ENCODE data around the gene QKI.
"Not testable (repeated sequence)": the region's sequence is repeated elsewhere in the genome, so short reads cannot be mapped to it uniquely, and the experiment has no call there.

Gene QKI

GRCh38 chr6:163438940-163439335, 24.4 kb downstream of the QKI start:
- no peak for TF ChIP-seq JUND (IDR thresholded peaks at IDR 0.05; ENCODE audit: low read depth)
- no peak for DNase-seq (ENCODE audit: low read depth in 1 of 2, low spot score in 1 of 2)
- in situ Hi-C loops (cut with HindIII; ENCODE audit: low pct_unique_long_range_greater_than_20kb, low sequenced_read_pairs): no loop called here

DNA sequence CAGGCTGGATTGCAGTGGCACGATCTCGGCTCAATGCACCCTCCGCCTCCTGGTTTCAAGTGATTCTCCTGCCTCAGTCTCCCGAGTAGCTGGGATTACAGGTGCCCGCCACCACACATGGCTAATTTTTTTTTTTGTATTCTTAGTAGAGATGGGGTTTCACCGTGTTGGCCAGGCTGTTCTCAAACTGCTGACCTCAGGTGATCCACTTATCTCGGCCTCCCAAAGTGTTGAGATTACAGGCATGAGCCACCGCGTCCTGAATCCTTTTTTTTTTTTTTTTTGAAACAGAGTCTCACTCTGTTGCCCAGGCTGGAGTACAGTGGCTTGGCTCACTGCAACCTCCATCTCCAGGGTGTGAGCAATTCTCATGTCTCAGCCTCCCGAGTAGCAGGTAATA, 24.9 kb downstream of the QKI start:
- DNase-seq (ENCODE audit: low read depth in 1 of 2, low spot score in 1 of 2); in situ Hi-C loops (cut with HindIII; ENCODE audit: low pct_unique_long_range_greater_than_20kb, low sequenced_read_pairs): not testable (repeated sequence)

GRCh38 chr6:163439997-163440396, 25.5 kb downstream of the QKI start:
- no peak for TF ChIP-seq JUND (IDR thresholded peaks at IDR 0.05; ENCODE audit: low read depth)
- no peak for DNase-seq (ENCODE audit: low read depth in 1 of 2, low spot score in 1 of 2)
- in situ Hi-C loops (cut with HindIII; ENCODE audit: low pct_unique_long_range_greater_than_20kb, low sequenced_read_pairs): no loop called here

DNA sequence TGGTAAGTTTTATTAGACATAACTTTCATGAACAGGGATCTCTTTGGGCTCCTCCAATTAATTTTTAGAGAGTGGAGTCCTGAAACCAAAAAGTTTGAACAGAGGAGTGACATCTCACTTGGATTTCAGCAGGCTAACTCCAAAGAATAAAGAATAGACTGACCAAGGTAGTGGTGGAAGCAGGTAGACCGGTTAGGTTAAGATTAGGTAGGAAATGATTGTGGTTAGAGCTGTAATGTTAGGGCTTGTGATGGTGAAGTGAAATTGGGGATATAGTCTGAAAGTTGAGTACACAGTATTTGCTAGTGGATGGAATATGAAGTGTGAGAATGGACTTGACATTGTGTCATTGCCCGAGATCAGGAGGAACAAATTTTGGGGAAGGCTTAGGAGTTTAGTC, 27.8 kb downstream of the QKI start:
- no peak for DNase-seq (ENCODE audit: low read depth in 1 of 2, low spot score in 1 of 2)
- in situ Hi-C loops (cut with HindIII; ENCODE audit: low pct_unique_long_range_greater_than_20kb, low sequenced_read_pairs): no loop called here
- TF ChIP-seq JUND (IDR thresholded peaks at IDR 0.05; ENCODE audit: low read depth): no peak

DNA sequence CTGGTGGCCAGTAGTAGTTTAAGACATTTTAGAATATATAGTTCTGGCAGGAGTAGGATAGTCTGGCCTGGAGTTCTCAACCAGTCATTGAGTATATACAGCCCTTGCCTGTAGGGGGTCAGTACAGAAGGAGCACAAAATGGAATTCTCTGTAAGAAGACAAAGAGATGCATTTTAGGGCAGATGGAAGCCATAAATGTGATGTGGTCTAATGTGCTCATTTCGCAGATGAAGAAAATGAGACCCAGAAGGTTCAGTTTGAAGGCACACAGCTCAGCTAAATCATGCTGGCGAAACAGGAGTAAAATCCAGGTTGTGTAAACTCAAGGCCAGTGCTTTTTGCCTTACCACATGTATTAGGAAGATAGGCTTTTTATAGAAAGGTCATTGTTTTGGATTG, 29.6 kb downstream of the QKI start:
- no peak for TF ChIP-seq JUND (IDR thresholded peaks at IDR 0.05; ENCODE audit: low read depth)
- DNase-seq (ENCODE audit: low read depth in 1 of 2, low spot score in 1 of 2): no peak
- in situ Hi-C loops (cut with HindIII; ENCODE audit: low pct_unique_long_range_greater_than_20kb, low sequenced_read_pairs): no loop called here

DNA sequence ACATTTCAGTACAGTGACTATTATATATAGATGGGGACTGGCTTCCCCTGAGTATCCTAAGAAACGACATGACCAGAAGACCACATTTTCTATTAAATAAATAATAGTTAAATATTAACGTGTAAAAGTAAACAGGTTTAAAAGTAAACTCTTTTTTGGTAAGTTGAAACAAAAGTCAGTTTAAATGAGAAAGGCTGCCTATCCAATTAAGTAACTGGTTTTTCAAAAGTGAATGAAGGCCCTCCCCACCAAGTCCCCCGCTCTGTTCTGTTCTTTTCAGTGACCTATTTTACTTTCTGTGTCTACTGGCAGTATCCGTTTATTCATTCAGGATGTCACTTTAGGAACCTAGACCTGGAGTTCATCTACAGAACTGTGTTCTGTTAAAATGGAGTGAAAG, 32.0 kb downstream of the QKI start:
- in situ Hi-C loops (cut with HindIII; ENCODE audit: low pct_unique_long_range_greater_than_20kb, low sequenced_read_pairs): no loop called here
- no peak for TF ChIP-seq JUND (IDR thresholded peaks at IDR 0.05; ENCODE audit: low read depth)
- DNase-seq (ENCODE audit: low read depth in 1 of 2, low spot score in 1 of 2): no peak

DNA sequence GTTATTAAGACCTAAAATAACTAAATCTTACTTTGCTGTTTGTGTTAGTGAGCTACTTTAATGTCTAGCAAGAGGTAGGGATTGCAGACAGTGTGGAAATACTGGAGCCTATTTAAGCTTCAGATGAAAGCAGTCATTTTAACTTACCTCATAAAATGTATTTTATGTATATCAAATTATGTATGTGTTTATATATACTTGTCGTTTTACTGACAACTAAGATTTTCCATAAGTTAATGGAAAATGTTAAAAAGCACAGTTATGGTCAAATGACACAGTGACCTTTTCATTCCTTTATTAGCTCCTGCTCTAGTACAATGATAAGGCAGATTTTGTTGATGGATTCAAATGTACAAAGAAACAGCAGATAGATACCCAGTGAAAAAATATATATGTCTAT, 34.6 kb downstream of the QKI start:
- no peak for DNase-seq (ENCODE audit: low read depth in 1 of 2, low spot score in 1 of 2)
- in situ Hi-C loops (cut with HindIII; ENCODE audit: low pct_unique_long_range_greater_than_20kb, low sequenced_read_pairs): no loop called here
- no peak for TF ChIP-seq JUND (IDR thresholded peaks at IDR 0.05; ENCODE audit: low read depth)

DNA sequence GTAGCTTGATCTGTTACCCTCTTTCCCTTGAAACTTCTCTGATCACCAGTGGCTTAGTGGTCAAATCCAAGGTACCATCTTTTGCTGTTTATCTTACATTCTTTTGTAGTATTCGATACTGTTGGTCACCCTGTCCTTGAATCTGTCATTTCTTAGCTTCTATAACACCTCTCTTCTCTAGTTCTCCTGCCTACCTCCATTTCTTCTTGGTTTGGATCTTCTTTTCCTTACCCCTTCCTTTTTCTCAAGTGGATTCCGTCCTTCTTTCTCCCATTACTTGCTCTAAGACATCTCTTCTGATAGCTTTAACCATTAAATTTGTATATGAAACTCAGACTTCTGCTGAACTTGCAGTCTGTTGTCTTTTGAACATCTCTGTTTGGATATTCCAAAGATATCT, 39.9 kb downstream of the QKI start:
- no peak for DNase-seq (ENCODE audit: low read depth in 1 of 2, low spot score in 1 of 2)
- TF ChIP-seq JUND (IDR thresholded peaks at IDR 0.05; ENCODE audit: low read depth): no peak
- in situ Hi-C loops (cut with HindIII; ENCODE audit: low pct_unique_long_range_greater_than_20kb, low sequenced_read_pairs): no loop called here

DNA sequence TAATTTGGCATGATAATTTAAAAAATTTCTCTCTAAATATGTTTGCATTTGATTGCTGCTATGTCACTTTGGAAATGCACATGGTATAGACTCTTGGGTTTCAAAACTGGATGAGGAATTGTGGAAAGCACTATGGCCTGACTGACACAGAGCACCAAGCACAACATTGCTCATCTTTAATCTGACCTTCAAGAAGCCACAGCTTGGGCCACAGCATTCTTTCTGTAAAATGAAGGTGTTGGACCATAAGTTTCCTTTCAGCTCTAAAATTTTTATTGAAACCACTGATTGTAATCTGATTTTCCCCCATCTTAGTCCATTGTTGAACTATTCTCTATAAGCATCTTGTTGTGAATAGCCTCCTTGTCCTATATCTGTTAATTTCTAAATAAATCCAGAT, 41.0 kb downstream of the QKI start:
- no peak for TF ChIP-seq JUND (IDR thresholded peaks at IDR 0.05; ENCODE audit: low read depth)
- in situ Hi-C loops (cut with HindIII; ENCODE audit: low pct_unique_long_range_greater_than_20kb, low sequenced_read_pairs): no loop called here
- DNase-seq (ENCODE audit: low read depth in 1 of 2, low spot score in 1 of 2): no peak

- DNase-seq (ENCODE audit: low read depth in 1 of 2, low spot score in 1 of 2): peak in 1 of 2 experiments; percentile 5
- no peak for TF ChIP-seq JUND (IDR thresholded peaks at IDR 0.05; ENCODE audit: low read depth)
- in situ Hi-C loops (cut with HindIII; ENCODE audit: low pct_unique_long_range_greater_than_20kb, low sequenced_read_pairs): no loop called here
These were observed 43.4 kb downstream of the QKI start for GRCh38 chr6:163457637-163458561.

DNA sequence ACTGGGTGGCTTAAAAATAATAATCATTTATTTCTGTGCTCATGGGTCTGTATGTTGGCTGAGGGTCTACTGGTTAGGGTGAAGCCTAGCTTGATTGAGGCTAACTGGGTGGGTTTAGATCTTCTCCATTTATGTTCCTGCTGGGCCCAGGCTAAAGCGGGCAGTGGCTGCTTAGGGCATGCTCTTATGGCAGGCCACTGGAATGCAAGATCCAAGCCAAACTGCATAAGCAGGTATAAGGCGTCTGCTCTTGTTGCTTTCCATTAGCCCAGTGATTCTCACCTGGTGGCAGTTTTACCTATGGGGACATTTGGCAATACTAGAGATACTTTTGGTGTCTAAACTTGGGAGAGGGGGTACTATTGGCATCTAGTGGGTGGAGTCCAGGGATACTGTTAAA, 44.5 kb downstream of the QKI start:
- TF ChIP-seq JUND (IDR thresholded peaks at IDR 0.05; ENCODE audit: low read depth): no peak
- in situ Hi-C loops (cut with HindIII; ENCODE audit: low pct_unique_long_range_greater_than_20kb, low sequenced_read_pairs): no loop called here
- peak in 1 of 2 experiments; percentile 43 for DNase-seq (ENCODE audit: low read depth in 1 of 2, low spot score in 1 of 2)

DNA sequence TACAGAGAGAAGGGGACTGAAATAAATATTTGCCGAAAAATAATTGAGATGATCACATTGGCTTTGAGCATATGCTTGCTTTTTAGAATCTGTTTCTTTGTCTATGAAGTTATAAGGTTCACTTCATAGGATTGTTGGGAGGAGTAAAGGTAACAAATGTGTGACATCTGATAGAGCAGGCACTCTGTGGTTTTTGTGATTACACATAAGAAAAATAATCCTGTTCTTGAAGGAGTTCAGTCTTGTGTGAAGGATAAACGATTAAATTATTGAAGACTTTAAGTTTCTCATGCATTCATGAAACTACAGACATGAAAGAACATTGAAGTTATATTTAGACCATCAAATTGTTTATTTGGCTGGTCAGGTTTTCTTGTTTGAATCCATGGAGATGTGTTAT, 45.0 kb downstream of the QKI start:
- no peak for TF ChIP-seq JUND (IDR thresholded peaks at IDR 0.05; ENCODE audit: low read depth)
- in situ Hi-C loops (cut with HindIII; ENCODE audit: low pct_unique_long_range_greater_than_20kb, low sequenced_read_pairs): no loop called here
- no peak for DNase-seq (ENCODE audit: low read depth in 1 of 2, low spot score in 1 of 2)

DNA sequence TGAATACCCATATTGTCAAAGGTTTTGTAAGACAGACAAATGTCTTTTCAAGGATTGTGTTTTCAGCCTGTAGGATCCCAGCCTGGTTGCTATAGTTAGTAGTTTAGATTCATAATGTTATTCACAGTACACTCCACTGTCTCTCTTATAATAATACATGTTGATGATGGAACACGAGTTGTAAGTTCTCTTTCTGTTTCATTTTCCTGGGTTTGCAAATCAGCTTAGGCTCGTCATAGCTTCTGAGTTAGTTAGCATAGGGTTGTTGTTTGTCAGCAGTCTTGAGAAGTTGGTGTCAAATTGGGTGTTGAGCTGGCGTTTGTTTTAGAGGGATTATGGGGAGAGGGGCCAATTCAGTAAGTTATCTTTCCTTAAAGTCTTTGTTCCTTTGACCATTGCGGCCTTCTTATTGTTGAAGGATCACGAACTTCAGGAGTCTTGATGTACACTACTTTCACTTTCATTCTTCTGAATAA, 45.8 kb downstream of the QKI start:
- peak; percentile 6 to 26 for DNase-seq (ENCODE audit: low read depth in 1 of 2, low spot score in 1 of 2)
- in situ Hi-C loops (cut with HindIII; ENCODE audit: low pct_unique_long_range_greater_than_20kb, low sequenced_read_pairs): no loop called here
- TF ChIP-seq JUND (IDR thresholded peaks at IDR 0.05; ENCODE audit: low read depth): no peak

DNA sequence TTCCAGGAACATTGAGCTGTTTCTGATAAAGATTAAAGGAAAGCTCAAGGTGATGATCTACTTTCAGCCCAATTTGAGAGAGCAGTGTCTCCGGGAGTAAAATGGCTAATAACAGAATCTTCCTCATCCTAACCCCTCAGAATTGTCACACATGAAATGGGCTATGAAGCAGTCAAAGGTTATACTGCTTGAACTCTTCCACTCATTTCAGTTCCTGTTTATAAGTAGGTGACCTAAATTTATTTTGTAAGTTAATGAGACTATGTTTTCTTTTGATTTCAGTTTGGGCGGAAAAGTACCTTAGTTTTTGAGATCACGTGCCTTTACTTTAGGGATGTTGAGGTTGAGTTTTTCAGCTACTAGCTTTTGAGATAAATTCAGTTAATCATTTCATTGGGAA, 47.2 kb downstream of the QKI start:
- no peak for DNase-seq (ENCODE audit: low read depth in 1 of 2, low spot score in 1 of 2)
- TF ChIP-seq JUND (IDR thresholded peaks at IDR 0.05; ENCODE audit: low read depth): no peak
- in situ Hi-C loops (cut with HindIII; ENCODE audit: low pct_unique_long_range_greater_than_20kb, low sequenced_read_pairs): no loop called here

Measured in T47D (cell line).